ENCODE data around the gene MINDY4.

- TF ChIP-seq POLR2AphosphoS5 (IDR thresholded peaks at IDR 0.05) (no peak), POLR2A (IDR thresholded peaks at IDR 0.05) (no peak), CTCF (IDR thresholded peaks at IDR 0.05) (no peak)
Observed at GRCh38 chr7:30916767-30917166, 145.6 kb downstream of the MINDY4 start.
